WTC11 (cell line): ENCODE results near the gene NCF4. TPM values are rescaled to one million over a fixed set of nuclear protein-coding genes. Genes with fewer than 3 reads are reported as not detected.

Source experiments
- ATAC-seq: fragments of 200-7000 bp; cut with Tn5 transposase; 2 replicates; pipeline ENCODE4 v1.10.0; 2021; ENCODE audit warnings: mild to moderate bottlenecking, moderate library complexity
- CTCF ChIA-PET: fragments of 300-600 bp; sonication (Branson Sonifier 250); formaldehyde crosslinking; loops from one replicate; lab custom pipeline; 2021; ENCODE audit warnings: antibody characterized with exemption; lab: Charles Lee
- POLR2A ChIA-PET: fragments of 350-600 bp; sonication (Branson Sonifier 250); formaldehyde crosslinking; loops from one replicate; lab custom pipeline; 2021; ENCODE audit warnings: antibody characterized with exemption; lab: Charles Lee
- DNase-seq: peaks from one replicate; pipeline ENCODE4 v3.0.0; 2021; ENCODE audit warnings: low spot score
- H3K27ac Mint-ChIP-seq: 2 replicates; pipeline ENCODE4 v1.8.0; 2021; ENCODE audit warnings: mixed read lengths
- H3K27me3 Mint-ChIP-seq: 2 replicates; pipeline ENCODE4 v1.8.0; 2021; ENCODE audit warnings: low read depth, mild to moderate bottlenecking, moderate library complexity, mixed read lengths
- H3K36me3 Mint-ChIP-seq: 2 replicates; pipeline ENCODE4 v1.8.0; 2021; ENCODE audit warnings: mixed read lengths
- H3K4me1 Mint-ChIP-seq: 2 replicates; pipeline ENCODE4 v1.8.0; 2022; ENCODE audit warnings: mixed read lengths
- H3K4me3 Mint-ChIP-seq: 2 replicates; pipeline ENCODE4 v1.8.0; 2021; ENCODE audit warnings: mild to moderate bottlenecking, moderate library complexity, mixed read lengths
- H3K9me3 Mint-ChIP-seq: 2 replicates; pipeline ENCODE4 v1.8.0; 2021; ENCODE audit warnings: mixed read lengths
- CBFB ChIP-seq: sonication (generic); formaldehyde crosslinking; IDR thresholded peaks from 2 replicates; pipeline ENCODE4 v1.8.1; 2022; ENCODE audit warnings: mild to moderate bottlenecking, low read depth, missing genetic modification reagents
- CREB1 ChIP-seq: sonication (generic); formaldehyde crosslinking; IDR thresholded peaks from 2 replicates; pipeline ENCODE4 v1.8.0; 2023; ENCODE audit warnings: mild to moderate bottlenecking, missing genetic modification reagents
- E2F4 ChIP-seq: sonication (generic); formaldehyde crosslinking; IDR thresholded peaks from 2 replicates; pipeline ENCODE4 v1.8.1; 2022; ENCODE audit warnings: low read depth, mild to moderate bottlenecking, moderate library complexity, missing genetic modification reagents, borderline replicate concordance
- ELF4 ChIP-seq: sonication (generic); formaldehyde crosslinking; IDR thresholded peaks from 2 replicates; pipeline ENCODE4 v1.8.1; 2022; ENCODE audit warnings: low read depth, mild to moderate bottlenecking, moderate library complexity, missing genetic modification reagents
- GABPB1 ChIP-seq: sonication (generic); formaldehyde crosslinking; IDR thresholded peaks from 2 replicates; pipeline ENCODE4 v1.8.1; 2023; ENCODE audit warnings: mild to moderate bottlenecking, missing genetic modification reagents
- GTF2I ChIP-seq: fragments of 250-450 bp; sonication (Bioruptor Pico); conservative IDR thresholded peaks from 2 replicates; pipeline ENCODE4 v1.4.0; 2021; ENCODE audit warnings: mild to moderate bottlenecking
- HMGA2 ChIP-seq: fragments of 250-450 bp; sonication (Bioruptor Pico); IDR thresholded peaks from 2 replicates; pipeline ENCODE4 v1.4.0; 2021; ENCODE audit warnings: mild to moderate bottlenecking, moderate library complexity
- JAZF1 ChIP-seq: fragments of 250-450 bp; sonication (Bioruptor Pico); IDR thresholded peaks from 2 replicates; pipeline ENCODE4 v1.9.0; 2021; ENCODE audit warnings: moderate library complexity, mild to moderate bottlenecking, inconsistent platforms
- KAT7 ChIP-seq: sonication (generic); formaldehyde crosslinking; IDR thresholded peaks from 2 replicates; pipeline ENCODE4 v1.8.1; 2023; ENCODE audit warnings: missing genetic modification reagents, mild to moderate bottlenecking, borderline replicate concordance
- NFE2L1 ChIP-seq: sonication (generic); formaldehyde crosslinking; IDR thresholded peaks from 2 replicates; pipeline ENCODE4 v1.8.1; 2023; ENCODE audit warnings: missing genetic modification reagents
- NR1H2 ChIP-seq: sonication (generic); formaldehyde crosslinking; IDR thresholded peaks from 2 replicates; pipeline ENCODE4 v1.9.0; 2021; ENCODE audit warnings: mild to moderate bottlenecking, moderate library complexity, missing genetic modification reagents
- PRRX2 ChIP-seq: fragments of 250-450 bp; sonication (Bioruptor Pico); IDR thresholded peaks from 2 replicates; pipeline ENCODE4 v1.8.0; 2021; ENCODE audit warnings: mild to moderate bottlenecking
- SMAD4 ChIP-seq: sonication (generic); formaldehyde crosslinking; IDR thresholded peaks from 2 replicates; pipeline ENCODE4 v1.8.0; 2022; ENCODE audit warnings: mild to moderate bottlenecking, missing genetic modification reagents
- SOX15 ChIP-seq: fragments of 250-450 bp; sonication (Bioruptor Pico); IDR thresholded peaks from 2 replicates; pipeline ENCODE4 v1.9.0; 2021; ENCODE audit warnings: mild to moderate bottlenecking
- TCF7 ChIP-seq: sonication (generic); formaldehyde crosslinking; IDR thresholded peaks from 2 replicates; pipeline ENCODE4 v1.8.0; 2022; ENCODE audit warnings: mild to moderate bottlenecking, low read depth, missing genetic modification reagents, moderate library complexity
- USF1 ChIP-seq: sonication (generic); formaldehyde crosslinking; IDR thresholded peaks from 2 replicates; pipeline ENCODE4 v1.8.0; 2022; ENCODE audit warnings: mild to moderate bottlenecking, missing genetic modification reagents
- ZBTB21 ChIP-seq: sonication (generic); formaldehyde crosslinking; IDR thresholded peaks from 2 replicates; pipeline ENCODE4 v1.8.1; 2023; ENCODE audit warnings: mild to moderate bottlenecking, missing genetic modification reagents, borderline replicate concordance
- ZNF121 ChIP-seq: sonication (generic); formaldehyde crosslinking; IDR thresholded peaks from 2 replicates; pipeline ENCODE4 v1.8.0; 2023; ENCODE audit warnings: missing genetic modification reagents
- ZNF263 ChIP-seq: sonication (generic); formaldehyde crosslinking; IDR thresholded peaks from 2 replicates; pipeline ENCODE4 v1.8.1; 2022; ENCODE audit warnings: low read depth, mild to moderate bottlenecking, moderate library complexity, missing genetic modification reagents
- ZNF281 ChIP-seq: sonication (generic); formaldehyde crosslinking; IDR thresholded peaks from 2 replicates; pipeline ENCODE4 v1.8.0; 2023; ENCODE audit warnings: mild to moderate bottlenecking, missing genetic modification reagents
- ZNF396 ChIP-seq: fragments of 250-450 bp; sonication (Bioruptor Pico); IDR thresholded peaks from 2 replicates; pipeline ENCODE4 v1.8.0; 2021; ENCODE audit warnings: mild to moderate bottlenecking, moderate library complexity, borderline replicate concordance
- ZNF423 ChIP-seq: fragments of 250-450 bp; sonication (Bioruptor Pico); IDR thresholded peaks from 2 replicates; pipeline ENCODE4 v2.1.2; 2022; ENCODE audit warnings: mild to moderate bottlenecking, moderate library complexity
- total RNA-seq: library from RNA; stranded (reverse); gene quantifications from 3 replicates; pipeline ENCODE4 v1.2.3, GENCODE V29; 2021
- TF ChIP-seq, protein P1 (sequence below): sonication (generic); formaldehyde crosslinking; conservative IDR thresholded peaks from 2 replicates; pipeline ENCODE4 v1.8.1; 2023; ENCODE audit warnings: mild to moderate bottlenecking, low read depth, missing genetic modification reagents, moderate library complexity

Gene NCF4
- total RNA-seq, 1 experiment from 2014 or later, result not detected

- H3K9me3 Mint-ChIP-seq, result peaks cover 33% of the 10 kb centered on the region
- DNase-seq, result peak; percentile 61
- peaks cover 16% of the 10 kb centered on the region for H3K36me3 Mint-ChIP-seq
- ChIA-PET CTCF (interaction anchor here (0.8 to 3.5 kb wide), 8 partner anchors 11 to 114 kb away, joined by 3 to 25 read pairs (median 4); partner anchors contain the start of gene CSF2RB), POLR2A (no interaction called here)
- H3K4me3 Mint-ChIP-seq, result peak overlapping the region; percentile 20
- TF ChIP-seq NFE2L1 (CRISPR knock-in tag), result 0 out of 2 replicates have a peak, but pooled peaks have one; percentile 30
- TF ChIP-seq ZBTB21 (CRISPR knock-in tag), result no peak
- peak; percentile 18; the same call in 1 of the 2 replicates for TF ChIP-seq ZNF423 (CRISPR knock-in tag)
- peak overlapping the region; percentile 93 for H3K27ac Mint-ChIP-seq
- peaks cover 50% of the 10 kb centered on the region for H3K27me3 Mint-ChIP-seq
- peak; percentile 94 for ATAC-seq
- peaks cover 27% of the 10 kb centered on the region for H3K4me1 Mint-ChIP-seq
Measured at GRCh38 chr22:36900880-36901279, 40.1 kb downstream of the NCF4 start.

DNA sequence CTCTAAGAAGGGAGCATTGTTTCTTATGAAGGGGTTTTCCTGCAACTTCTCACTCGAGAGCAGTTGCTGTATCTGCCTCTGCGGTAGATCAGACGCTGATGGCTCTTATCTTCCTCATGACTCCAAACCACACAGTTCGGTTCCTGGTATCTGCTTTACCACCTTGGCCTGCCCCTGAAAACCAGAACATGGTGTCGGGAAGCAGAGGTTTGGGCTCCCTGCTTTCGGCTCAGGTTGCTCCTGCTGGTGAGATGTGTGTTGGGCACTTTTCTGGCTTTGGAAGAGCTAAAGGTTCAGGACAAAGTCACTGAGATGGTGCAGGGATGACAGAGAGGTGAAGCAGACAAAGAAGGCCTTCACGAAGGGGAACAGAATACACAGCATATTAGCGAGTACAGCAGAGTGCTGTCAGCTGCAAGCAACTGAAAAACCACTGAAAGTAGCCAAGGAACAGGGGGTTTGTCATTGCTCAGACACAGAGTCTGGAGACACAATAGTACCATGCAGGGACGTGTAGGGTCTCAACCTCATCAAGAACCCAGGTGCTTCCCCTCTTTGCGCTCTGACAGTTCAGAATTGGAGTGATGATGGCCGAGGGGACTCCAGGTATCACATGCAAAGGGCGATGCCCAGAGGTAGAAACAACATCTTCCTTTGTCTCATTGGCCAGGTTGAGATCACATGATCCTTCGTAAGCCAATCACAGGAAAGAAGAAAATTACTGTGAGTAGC lies 40.8 kb downstream of the NCF4 start:
- DNase-seq (no peak), ATAC-seq (no peak; the same call in 1 of the 2 replicates)
- H3K4me1 Mint-ChIP-seq, result peaks cover 27% of the 10 kb centered on the region
- ChIA-PET POLR2A (no interaction called here), CTCF (interaction anchor here (0.8 to 3.5 kb wide), 8 partner anchors 10 to 115 kb away, joined by 3 to 25 read pairs (median 4); partner anchors contain the start of gene CSF2RB)
- peaks cover 47% of the 10 kb centered on the region for H3K27me3 Mint-ChIP-seq
- peak overlapping the region; percentile 20; the same call in 1 of the 2 replicates for H3K4me3 Mint-ChIP-seq
- peaks cover 11% of the 10 kb centered on the region for H3K36me3 Mint-ChIP-seq
- TF ChIP-seq GABPB1 (no peak), KAT7 (CRISPR knock-in tag) (no peak), ZNF281 (CRISPR knock-in tag) (no peak), ZNF263 (CRISPR knock-in tag) (no peak), SMAD4 (CRISPR knock-in tag) (no peak), JAZF1 (no peak), USF1 (no peak), NR1H2 (CRISPR knock-in tag) (no peak), ZBTB21 (CRISPR knock-in tag) (no peak), CBFB (CRISPR knock-in tag) (no peak)
- peak overlapping the region; percentile 93 for H3K27ac Mint-ChIP-seq
- H3K9me3 Mint-ChIP-seq, result peaks cover 26% of the 10 kb centered on the region

- H3K27me3 Mint-ChIP-seq, result peaks cover 40% of the 10 kb centered on the region
- ATAC-seq, result no peak
- CTCF ChIA-PET, result interaction anchor here (0.9 to 3.5 kb wide), 4 partner anchors 11 to 75 kb away, joined by 3 to 25 read pairs (median 10); partner anchors contain the start of gene CSF2RB
- H3K9me3 Mint-ChIP-seq, result peaks cover 21% of the 10 kb centered on the region
- TF ChIP-seq PRRX2 (CRISPR knock-in tag) (no peak), CREB1 (CRISPR knock-in tag) (no peak), ZNF396 (no peak), KAT7 (CRISPR knock-in tag) (no peak), SOX15 (CRISPR knock-in tag) (no peak), GTF2I (no peak), E2F4 (CRISPR knock-in tag) (no peak), ZNF121 (CRISPR knock-in tag) (no peak), HMGA2 (CRISPR knock-in tag) (no peak), TCF7 (CRISPR knock-in tag) (no peak), ELF4 (CRISPR knock-in tag) (no peak)
- TF ChIP-seq, protein P1, sequence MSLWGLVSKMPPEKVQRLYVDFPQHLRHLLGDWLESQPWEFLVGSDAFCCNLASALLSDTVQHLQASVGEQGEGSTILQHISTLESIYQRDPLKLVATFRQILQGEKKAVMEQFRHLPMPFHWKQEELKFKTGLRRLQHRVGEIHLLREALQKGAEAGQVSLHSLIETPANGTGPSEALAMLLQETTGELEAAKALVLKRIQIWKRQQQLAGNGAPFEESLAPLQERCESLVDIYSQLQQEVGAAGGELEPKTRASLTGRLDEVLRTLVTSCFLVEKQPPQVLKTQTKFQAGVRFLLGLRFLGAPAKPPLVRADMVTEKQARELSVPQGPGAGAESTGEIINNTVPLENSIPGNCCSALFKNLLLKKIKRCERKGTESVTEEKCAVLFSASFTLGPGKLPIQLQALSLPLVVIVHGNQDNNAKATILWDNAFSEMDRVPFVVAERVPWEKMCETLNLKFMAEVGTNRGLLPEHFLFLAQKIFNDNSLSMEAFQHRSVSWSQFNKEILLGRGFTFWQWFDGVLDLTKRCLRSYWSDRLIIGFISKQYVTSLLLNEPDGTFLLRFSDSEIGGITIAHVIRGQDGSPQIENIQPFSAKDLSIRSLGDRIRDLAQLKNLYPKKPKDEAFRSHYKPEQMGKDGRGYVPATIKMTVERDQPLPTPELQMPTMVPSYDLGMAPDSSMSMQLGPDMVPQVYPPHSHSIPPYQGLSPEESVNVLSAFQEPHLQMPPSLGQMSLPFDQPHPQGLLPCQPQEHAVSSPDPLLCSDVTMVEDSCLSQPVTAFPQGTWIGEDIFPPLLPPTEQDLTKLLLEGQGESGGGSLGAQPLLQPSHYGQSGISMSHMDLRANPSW, result no peak
- H3K27ac Mint-ChIP-seq, result no peak overlapping the region
- no peak for DNase-seq
- H3K36me3 Mint-ChIP-seq, result peaks cover 8% of the 10 kb centered on the region
- no peak overlapping the region for H3K4me3 Mint-ChIP-seq
- POLR2A ChIA-PET, result no interaction called here
- H3K4me1 Mint-ChIP-seq, result peaks cover 23% of the 10 kb centered on the region
Measured at GRCh38 chr22:36902143-36902926, 41.5 kb downstream of the NCF4 start.
